ENCODE data around the gene SSBP3. TPM values are rescaled to one million over a fixed set of nuclear protein-coding genes. Genes with fewer than 3 reads are reported as not detected.

Gene SSBP3
- total and polyA plus RNA-seq, 2 of the 13 experiments (the other 11 are each of a cell fraction or from before 2014, with no cell fraction given): 8.5 to 17.6 TPM

- TF ChIP-seq MBNL3 (CRISPR knock-in tag; conservative IDR thresholded peaks at IDR 0.05) (no peak), RXRB (CRISPR knock-in tag; IDR thresholded peaks at IDR 0.05; ENCODE audit: borderline replicate concordance) (no peak), ARID4A (CRISPR knock-in tag; IDR thresholded peaks at IDR 0.05; ENCODE audit: borderline replicate concordance) (peak; percentile 43; the same call in 1 of the 2 replicates), ZNF609 (CRISPR knock-in tag; IDR thresholded peaks at IDR 0.05; ENCODE audit: borderline replicate concordance) (no peak), ZNF501 (CRISPR knock-in tag; IDR thresholded peaks at IDR 0.05) (peak; percentile 16; the same call in 1 of the 2 replicates), THAP7 (CRISPR knock-in tag; IDR thresholded peaks at IDR 0.05) (0 out of 2 replicates have a peak, but pooled peaks have one; percentile 34), ZNF772 (CRISPR knock-in tag; IDR thresholded peaks at IDR 0.05) (no peak), ZBTB3 (CRISPR knock-in tag; IDR thresholded peaks at IDR 0.05; ENCODE audit: borderline replicate concordance, low read depth) (no peak), KDM3A (CRISPR knock-in tag; IDR thresholded peaks at IDR 0.05; ENCODE audit: low read depth) (no peak), CEBPB (IDR thresholded peaks at IDR 0.05; ENCODE audit: borderline replicate concordance, low read depth, low read length) (no peak), IRX3 (CRISPR knock-in tag; IDR thresholded peaks at IDR 0.05; ENCODE audit: borderline replicate concordance, low read depth) (no peak), MXD4 (CRISPR knock-in tag; IDR thresholded peaks at IDR 0.05) (no peak; the same call in 1 of the 2 replicates), ZBTB10 (CRISPR knock-in tag; IDR thresholded peaks at IDR 0.05; ENCODE audit: borderline replicate concordance) (no peak), E2F1 (CRISPR knock-in tag; IDR thresholded peaks at IDR 0.05) (peak; percentile 59; the same call in 1 of the 2 replicates)
Measured at GRCh38 chr1:54355931-54356679, 50.1 kb downstream of the SSBP3 start (continued).
